ENCODE data around the gene CLK2.
A peak's percentile ranks its signal among the peaks of the same experiment; 100 is the strongest.

GRCh38 chr1:155307247-155307740 is 34.0 kb upstream of the CLK2 start:
- TF ChIP-seq CTCF (IDR thresholded peaks at IDR 0.05), result peak; percentile 52
- no peak for TF ChIP-seq EZH2 (IDR thresholded peaks at IDR 0.05)

Measured in neural progenitor cell (in vitro differentiated cells).